Activated T-cell treated with anti-CD3 and anti-CD28 coated beads, Interleukin-2, amount 50 U/mL, for 48 hours (primary cell): ENCODE data around the gene NR0B2.
"Not testable (repeated sequence)": the region's sequence is repeated elsewhere in the genome, so short reads cannot be mapped to it uniquely, and the experiment has no call there.

Experiments
- DNase-seq, 2 experiments: peaks; one replicate each; pipeline ENCODE4 v3.0.0-alpha.2; 2020

Gene NR0B2

GRCh38 chr1:26888231-26888630 lies 25.5 kb downstream of the NR0B2 start:
- no peak for DNase-seq

- no peak for DNase-seq
These were observed 26.6 kb downstream of the NR0B2 start for GRCh38 chr1:26887125-26887524.

- no peak for DNase-seq
These were observed 30.9 kb downstream of the NR0B2 start for GRCh38 chr1:26882696-26883463.

DNA sequence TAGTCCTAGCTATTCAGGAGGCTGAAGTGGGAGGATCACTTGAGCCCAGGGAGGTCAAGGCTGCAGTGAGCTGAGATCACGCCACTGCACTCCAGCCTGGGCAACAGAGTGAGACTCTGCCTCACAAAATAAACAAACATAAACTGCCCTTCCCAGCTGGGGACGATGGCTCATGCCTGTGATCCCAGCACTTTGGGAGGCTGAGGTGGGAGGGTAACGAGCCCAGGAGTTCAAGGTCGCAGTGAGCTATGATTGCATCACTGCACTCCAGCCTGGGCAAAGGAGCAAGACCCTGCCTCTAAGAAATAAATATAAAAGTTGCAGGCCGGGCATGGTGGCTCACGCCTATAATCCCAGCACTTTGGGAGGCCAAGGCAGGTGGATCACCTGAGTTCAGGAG lies 32.2 kb downstream of the NR0B2 start:
- not testable (repeated sequence) for DNase-seq

GRCh38 chr1:26879793-26880192 lies 34.0 kb downstream of the NR0B2 start:
- DNase-seq: no peak

DNA sequence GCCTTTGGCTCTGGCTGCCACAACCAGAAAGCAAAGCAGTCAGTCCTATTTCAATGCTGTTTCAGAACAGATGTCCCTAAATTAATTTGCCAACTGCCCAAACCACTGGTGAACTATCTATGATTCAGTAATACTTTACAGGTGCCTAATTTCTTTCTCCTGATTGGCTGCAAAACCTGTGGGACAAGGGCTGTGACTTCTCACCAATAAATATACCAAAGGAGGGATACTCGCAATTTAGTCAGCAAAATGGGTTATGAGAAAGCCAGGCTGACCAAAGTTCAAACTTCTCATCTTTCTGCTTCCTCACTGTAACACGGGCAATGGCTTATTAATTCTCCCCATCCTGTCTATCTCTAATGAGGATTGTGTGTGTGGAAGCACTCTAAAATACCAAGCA lies 36.4 kb downstream of the NR0B2 start:
- no peak for DNase-seq

- no peak for DNase-seq
These were observed 38.9 kb downstream of the NR0B2 start for GRCh38 chr1:26874896-26875295.

DNA sequence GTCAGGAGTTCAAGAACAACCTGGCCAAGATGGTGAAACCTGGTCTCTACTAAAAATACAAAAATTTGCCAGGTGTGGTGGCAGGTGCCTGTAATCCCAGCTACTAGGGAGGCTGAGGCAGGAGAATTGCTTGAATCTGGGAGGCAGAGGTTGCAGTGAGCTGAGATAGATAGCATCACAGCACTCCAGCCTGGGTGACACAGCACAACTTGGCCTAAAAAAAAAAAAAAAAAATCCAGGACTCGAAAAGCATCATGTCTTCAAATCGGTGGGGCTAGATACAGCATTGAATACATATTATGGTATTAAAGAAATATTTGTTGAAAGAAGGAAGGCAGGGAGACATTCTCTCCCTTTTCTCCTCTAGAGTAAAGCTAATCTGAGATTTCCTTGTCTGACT lies 40.7 kb downstream of the NR0B2 start:
- not testable (repeated sequence) for DNase-seq

- DNase-seq: peak; percentile 97 to 98
These were observed 48.9 kb downstream of the NR0B2 start for GRCh38 chr1:26864610-26865480.

DNA sequence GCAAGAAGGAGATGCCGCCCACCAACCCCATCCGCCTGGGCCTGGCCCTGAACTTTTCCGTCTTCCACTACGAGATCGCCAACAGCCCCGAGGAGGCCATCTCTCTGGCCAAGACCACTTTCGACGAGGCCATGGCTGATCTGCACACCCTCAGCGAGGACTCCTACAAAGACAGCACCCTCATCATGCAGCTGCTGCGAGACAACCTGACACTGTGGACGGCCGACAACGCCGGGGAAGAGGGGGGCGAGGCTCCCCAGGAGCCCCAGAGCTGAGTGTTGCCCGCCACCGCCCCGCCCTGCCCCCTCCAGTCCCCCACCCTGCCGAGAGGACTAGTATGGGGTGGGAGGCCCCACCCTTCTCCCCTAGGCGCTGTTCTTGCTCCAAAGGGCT lies 50.1 kb downstream of the NR0B2 start:
- DNase-seq: no peak

GRCh38 chr1:26862781-26863684 lies 50.7 kb downstream of the NR0B2 start, which contains the start of gene SFN:
SFN (plus strand) TSS chr1:26863149; CDS start chr1:26863213, 64 bp downstream.
- peak; percentile 82 to 83 for DNase-seq

DNA sequence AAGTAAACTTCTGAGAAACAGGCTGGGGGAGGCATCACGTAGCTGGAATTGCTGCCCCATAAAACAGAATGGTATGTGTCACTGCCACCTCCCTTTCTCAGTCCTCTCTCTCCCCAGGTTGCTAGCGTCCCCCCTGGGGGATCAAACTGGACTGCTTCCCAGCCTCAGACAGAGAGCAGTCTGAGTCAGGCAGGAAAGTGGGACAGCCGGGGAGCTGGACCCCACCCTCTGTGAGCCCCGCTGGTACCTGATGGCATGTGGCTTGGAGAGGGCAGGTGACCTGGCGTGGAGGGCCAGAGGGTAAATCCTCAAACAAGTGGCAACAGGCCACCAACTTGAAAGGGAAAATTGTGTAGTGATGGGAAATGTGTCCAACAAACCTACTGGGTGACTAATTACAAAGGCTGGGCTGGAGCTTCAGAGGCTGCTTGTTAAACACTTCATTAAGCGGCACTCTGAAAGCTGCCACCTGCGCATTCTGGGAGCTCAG lies 51.8 kb downstream of the NR0B2 start:
- no peak for DNase-seq
